Thymus (tissue), 11 donors: ENCODE measurements around the gene RALBP1. TPM values are rescaled to one million over a fixed set of nuclear protein-coding genes. Genes with fewer than 3 reads are reported as not detected.
A peak's percentile ranks its signal among the peaks of the same experiment; 100 is the strongest.

Experiments
- DNase-seq, 9 donors: peaks; one replicate each; pipeline ENCODE4 v3.0.0-alpha.2; 2013; ENCODE audit warnings: low spot score in 9 of 9, low read depth in 6 of 9, missing footprints in 1 of 9
- H3K27ac ChIP-seq, 2 donors: one replicate each; pipeline ENCODE4 v1.5.1; 2013; ENCODE audit warnings: control low read depth in 1 of 2, low read depth in 1 of 2, low read length in 1 of 2, mild to moderate bottlenecking in 1 of 2, moderate library complexity in 1 of 2
- H3K27me3 ChIP-seq, 2 donors: one replicate each; pipeline ENCODE4 v1.5.1; 2013; ENCODE audit warnings: low read length in 1 of 2; ENCODE audit not compliant: control insufficient read depth in 2 of 2, insufficient read depth in 1 of 2
- H3K36me3 ChIP-seq, 2 donors: one replicate each; pipeline ENCODE4 v1.5.1; 2013; ENCODE audit warnings: low read length in 1 of 2, mild to moderate bottlenecking in 1 of 2, moderate library complexity in 1 of 2; ENCODE audit not compliant: control insufficient read depth in 2 of 2, insufficient read depth in 2 of 2
- H3K4me1 ChIP-seq, 2 donors: one replicate each; pipeline ENCODE4 v1.5.1; 2013; ENCODE audit warnings: low read length in 2 of 2; ENCODE audit not compliant: control insufficient read depth in 2 of 2, insufficient read depth in 2 of 2
- H3K4me3 ChIP-seq, 2 donors: one replicate each; pipeline ENCODE4 v1.5.1; 2013; ENCODE audit warnings: low read length in 2 of 2, control low read depth in 1 of 2, mild to moderate bottlenecking in 1 of 2
- H3K9me3 ChIP-seq, 2 donors: one replicate each; pipeline ENCODE4 v1.5.1; 2013; ENCODE audit warnings: low read length in 1 of 2, mild to moderate bottlenecking in 1 of 2; ENCODE audit not compliant: control insufficient read depth in 2 of 2, insufficient read depth in 1 of 2
- WGBS: extraction: QIAGEN DNeasy Blood & Tissue Kit; methylation state at CpG from one replicate; pipeline ENCODE4 v1.1.7; 2013; 5-methylcytosine and 5-hydroxymethylcytosine counted together
- polyA plus RNA-seq: library from polyadenylated mRNA; stranded (reverse); fragments of 200-250 nt; gene quantifications from one replicate; pipeline ENCODE4 v1.2.3, GENCODE V29; 2013
- total RNA-seq: library from RNA; stranded (reverse); fragments of 120-200 nt; gene quantifications from one replicate; pipeline ENCODE4 v1.2.4, GENCODE V29; 2013
- donor health status: healthy.

RALBP1 gene
- total and polyA plus RNA-seq, 2 donors = 29.7 to 36.8 TPM

GRCh38 chr18:9575558-9575957 is 100.2 kb downstream of the RALBP1 start:
- H3K4me1 ChIP-seq = no peaks in the 10 kb centered on the region
- H3K27ac ChIP-seq = no peak overlapping the region
- no peaks in the 10 kb centered on the region for H3K27me3 ChIP-seq
- H3K36me3 ChIP-seq = peaks cover 13 to 24% of the 10 kb centered on the region in 2 donors
- no peak overlapping the region for H3K4me3 ChIP-seq
- peak; percentile 3 to 56 (median 17) for DNase-seq
- 68% methylated on average over 5 of the region's 5 CpGs for WGBS
- no peaks in the 10 kb centered on the region for H3K9me3 ChIP-seq

GRCh38 chr18:9577361-9577760 is 102.0 kb downstream of the RALBP1 start:
- Histone ChIP-seq H3K4me1 (no peaks in the 10 kb centered on the region), H3K27me3 (no peaks in the 10 kb centered on the region), H3K9me3 (no peaks in the 10 kb centered on the region), H3K4me3 (no peak overlapping the region), H3K27ac (no peak overlapping the region), H3K36me3 (peaks cover 11 to 25% of the 10 kb centered on the region in 2 donors)
- WGBS = over 99% methylated on average over 9 of the region's 9 CpGs
- no peak for DNase-seq

DNA sequence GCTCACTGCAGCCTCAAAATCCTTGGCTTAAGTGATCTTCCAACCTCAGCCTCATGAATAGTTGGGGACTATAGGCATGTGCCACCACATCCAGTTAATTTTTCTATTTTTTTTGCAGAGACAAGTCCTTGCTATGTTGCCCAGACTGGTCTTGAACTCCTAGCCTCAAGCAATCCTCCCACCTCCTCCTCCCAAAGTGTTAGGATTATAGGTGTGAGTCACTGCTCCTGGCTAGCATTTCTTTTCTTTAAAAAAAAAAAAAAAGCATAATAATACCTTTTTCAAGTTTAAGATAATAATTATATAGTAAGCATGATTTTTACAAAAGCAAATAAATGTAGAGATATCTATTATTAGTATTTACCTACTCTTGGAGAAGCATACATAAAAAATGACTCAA is 103.0 kb downstream of the RALBP1 start:
- Histone ChIP-seq H3K27me3 (no peaks in the 10 kb centered on the region), H3K4me3 (no peak overlapping the region), H3K4me1 (no peaks in the 10 kb centered on the region), H3K36me3 (peaks cover 15 to 31% of the 10 kb centered on the region in 2 donors), H3K9me3 (no peaks in the 10 kb centered on the region), H3K27ac (no peak overlapping the region)
- no peak for DNase-seq

DNA sequence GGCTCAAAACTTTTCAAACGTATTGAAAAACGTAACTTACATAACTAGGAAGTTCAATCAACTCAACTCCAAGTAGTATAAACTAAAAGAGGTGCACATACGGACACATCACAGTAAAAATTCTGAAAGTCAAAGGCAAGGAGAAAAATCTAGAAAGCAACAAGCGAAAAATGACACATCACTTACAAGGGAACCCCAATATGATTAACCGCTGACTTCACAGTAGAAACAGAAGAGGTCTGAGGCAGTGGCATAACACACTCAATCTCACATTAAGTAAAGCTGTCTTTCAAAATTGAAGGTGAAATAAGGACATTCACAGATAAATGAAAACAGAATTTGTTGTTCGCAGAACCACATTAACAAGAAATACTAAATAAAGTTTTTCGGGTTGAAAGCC is 106.4 kb downstream of the RALBP1 start:
- 99% methylated on average over 7 of the region's 7 CpGs for WGBS
- no peak for DNase-seq
- H3K27me3 ChIP-seq = no peaks in the 10 kb centered on the region
- peaks cover 15 to 19% of the 10 kb centered on the region in 2 donors for H3K36me3 ChIP-seq
- no peak overlapping the region for H3K4me3 ChIP-seq
- H3K4me1 ChIP-seq = no peaks in the 10 kb centered on the region
- no peak overlapping the region for H3K27ac ChIP-seq
- no peaks in the 10 kb centered on the region for H3K9me3 ChIP-seq

- no peak overlapping the region for H3K4me3 ChIP-seq
- 97% methylated on average over 3 of the region's 3 CpGs for WGBS
Observed at GRCh38 chr18:9586814-9587213, 111.5 kb downstream of the RALBP1 start.

More at GRCh38 chr18:9586814-9587213, 111.5 kb downstream of the RALBP1 start:
- no peak for DNase-seq
- no peak overlapping the region for H3K27ac ChIP-seq
- no peaks in the 10 kb centered on the region for H3K4me1 ChIP-seq
- no peaks in the 10 kb centered on the region for H3K9me3 ChIP-seq
- no peaks in the 10 kb centered on the region for H3K27me3 ChIP-seq
- peaks cover 13 to 20% of the 10 kb centered on the region in 2 donors for H3K36me3 ChIP-seq

Other genes with a start within 250 kb of the RALBP1 start
- 7.8 TPM for gene TWSG1, start 140.7 kb upstream of the RALBP1 start, total RNA-seq
- 10.6 TPM for gene TWSG1, start 140.7 kb upstream of the RALBP1 start, polyA plus RNA-seq
- 44.5 TPM for gene PPP4R1, start 139.0 kb downstream of the RALBP1 start, total RNA-seq
- gene PPP4R1, start 139.0 kb downstream of the RALBP1 start, polyA plus RNA-seq = 26.8 TPM
- gene RAB31, start 232.8 kb downstream of the RALBP1 start, total RNA-seq = 10.1 TPM
- gene RAB31, start 232.8 kb downstream of the RALBP1 start, polyA plus RNA-seq = 17.8 TPM